ENCODE data around the gene ZNF81. TPM values are rescaled to one million over a fixed set of nuclear protein-coding genes. Genes with fewer than 3 reads are reported as not detected.
"Not testable (repeated sequence)": the region's sequence is repeated elsewhere in the genome, so short reads cannot be mapped to it uniquely, and the experiment has no call there.

Gene ZNF81
- total and polyA plus RNA-seq, 4 donors, result 0.74 to 5.4 (median 2.0) TPM

- Histone ChIP-seq H3K4me1 (ENCODE audit: control insufficient read depth in 4 of 4, insufficient read depth in 4 of 4, low read length in 3 of 4) (no peaks in the 10 kb centered on the region), H3K36me3 (ENCODE audit: control insufficient read depth in 4 of 4, insufficient read depth in 3 of 4, low read depth in 1 of 4, low read length in 3 of 4) (peaks cover 0 to 14% (median 11%) of the 10 kb centered on the region in 4 donors), H3K27ac (ENCODE audit: low read depth in 1 of 2, low read length in 2 of 2) (no peak overlapping the region), H3K27me3 (ENCODE audit: control insufficient read depth in 4 of 4, insufficient read depth in 4 of 4, low read length in 3 of 4) (no peaks in the 10 kb centered on the region), H3K9me3 (ENCODE audit: control insufficient read depth in 4 of 4, low read length in 3 of 4) (peaks cover 6 to 63% (median 37%) of the 10 kb centered on the region in 4 donors), H3K4me3 (ENCODE audit: low read depth in 1 of 3, low read length in 3 of 3) (no peak overlapping the region), H3K9ac (ENCODE audit: low read depth in 1 of 2, low read length in 2 of 2) (no peak overlapping the region)
- 93% methylated on average over 1 of the region's 1 CpG for WGBS
- DNase-seq (ENCODE audit: low spot score), result no peak
- no peak for TF ChIP-seq REST (IDR thresholded peaks at IDR 0.05)
- no peak for TF ChIP-seq NR2F2 (IDR thresholded peaks at IDR 0.05)
- TF ChIP-seq RAD21 (IDR thresholded peaks at IDR 0.05), result no peak
- TF ChIP-seq FOXA2 (IDR thresholded peaks at IDR 0.05), result no peak
- no peak for TF ChIP-seq ATF3 (IDR thresholded peaks at IDR 0.05)
- no peak for TF ChIP-seq FOXA1 (IDR thresholded peaks at IDR 0.05)
- no peak for TF ChIP-seq YY1 (IDR thresholded peaks at IDR 0.05)
- TF ChIP-seq SP1 (IDR thresholded peaks at IDR 0.05), result no peak
These were observed 81.6 kb downstream of the ZNF81 start for GRCh38 chrX:47918274-47918673.

GRCh38 chrX:47927212-47927611, 90.5 kb downstream of the ZNF81 start:
- Histone ChIP-seq H3K9me3 (ENCODE audit: control insufficient read depth in 4 of 4, low read length in 3 of 4) (no peaks in the 10 kb centered on the region), H3K9ac (ENCODE audit: low read depth in 1 of 2, low read length in 2 of 2) (no peak overlapping the region), H3K4me1 (ENCODE audit: control insufficient read depth in 4 of 4, insufficient read depth in 4 of 4, low read length in 3 of 4) (no peaks in the 10 kb centered on the region), H3K27me3 (ENCODE audit: control insufficient read depth in 4 of 4, insufficient read depth in 4 of 4, low read length in 3 of 4) (no peaks in the 10 kb centered on the region), H3K36me3 (ENCODE audit: control insufficient read depth in 4 of 4, insufficient read depth in 3 of 4, low read depth in 1 of 4, low read length in 3 of 4) (no peaks in the 10 kb centered on the region), H3K4me3 (ENCODE audit: low read depth in 1 of 3, low read length in 3 of 3) (no peak overlapping the region), H3K27ac (ENCODE audit: low read depth in 1 of 2, low read length in 2 of 2) (no peak overlapping the region)
- 99% methylated on average over 2 of the region's 2 CpGs for WGBS
- DNase-seq (ENCODE audit: low spot score), result no peak
- TF ChIP-seq RXRA (IDR thresholded peaks at IDR 0.05) (no peak), YY1 (IDR thresholded peaks at IDR 0.05) (no peak), FOXA1 (IDR thresholded peaks at IDR 0.05) (no peak)

GRCh38 chrX:47931970-47932369, 95.3 kb downstream of the ZNF81 start:
- H3K27ac ChIP-seq (ENCODE audit: low read depth in 1 of 2, low read length in 2 of 2); H3K4me1 ChIP-seq (ENCODE audit: control insufficient read depth in 4 of 4, insufficient read depth in 4 of 4, low read length in 3 of 4); H3K4me3 ChIP-seq (ENCODE audit: low read depth in 1 of 3, low read length in 3 of 3); H3K27me3 ChIP-seq (ENCODE audit: control insufficient read depth in 4 of 4, insufficient read depth in 4 of 4, low read length in 3 of 4); DNase-seq (ENCODE audit: low spot score); H3K9ac ChIP-seq (ENCODE audit: low read depth in 1 of 2, low read length in 2 of 2); H3K36me3 ChIP-seq (ENCODE audit: control insufficient read depth in 4 of 4, insufficient read depth in 3 of 4, low read depth in 1 of 4, low read length in 3 of 4); H3K9me3 ChIP-seq (ENCODE audit: control insufficient read depth in 4 of 4, low read length in 3 of 4): not testable (repeated sequence)
- 92% methylated on average over 3 of the region's 3 CpGs for WGBS

- Histone ChIP-seq H3K9ac (ENCODE audit: low read depth in 1 of 2, low read length in 2 of 2) (no peak overlapping the region), H3K4me3 (ENCODE audit: low read depth in 1 of 3, low read length in 3 of 3) (no peak overlapping the region), H3K9me3 (ENCODE audit: control insufficient read depth in 4 of 4, low read length in 3 of 4) (peaks cover 0 to 4% (median under 1%) of the 10 kb centered on the region in 4 donors), H3K4me1 (ENCODE audit: control insufficient read depth in 4 of 4, insufficient read depth in 4 of 4, low read length in 3 of 4) (no peaks in the 10 kb centered on the region), H3K27ac (ENCODE audit: low read depth in 1 of 2, low read length in 2 of 2) (no peak overlapping the region), H3K36me3 (ENCODE audit: control insufficient read depth in 4 of 4, insufficient read depth in 3 of 4, low read depth in 1 of 4, low read length in 3 of 4) (no peaks in the 10 kb centered on the region), H3K27me3 (ENCODE audit: control insufficient read depth in 4 of 4, insufficient read depth in 4 of 4, low read length in 3 of 4) (no peaks in the 10 kb centered on the region)
- WGBS, result 65% methylated on average over 5 of the region's 5 CpGs
- DNase-seq (ENCODE audit: low spot score), result no peak
- TF ChIP-seq HNF4G (IDR thresholded peaks at IDR 0.05) (no peak), JUND (IDR thresholded peaks at IDR 0.05) (no peak), HNF4A (conservative IDR thresholded peaks at IDR 0.05) (no peak), TAF1 (conservative IDR thresholded peaks at IDR 0.05) (no peak), ZBTB33 (IDR thresholded peaks at IDR 0.05) (no peak), RAD21 (IDR thresholded peaks at IDR 0.05) (no peak), MAX (IDR thresholded peaks at IDR 0.05) (no peak), ATF3 (IDR thresholded peaks at IDR 0.05) (no peak), SP1 (IDR thresholded peaks at IDR 0.05) (no peak), FOXA1 (IDR thresholded peaks at IDR 0.05) (no peak), NR2F2 (IDR thresholded peaks at IDR 0.05) (no peak), CTCF (IDR thresholded peaks at IDR 0.05; ENCODE audit: low read depth, low read length, missing input control) (no peak), GABPA (IDR thresholded peaks at IDR 0.05 in 1 of 2, conservative IDR thresholded peaks at IDR 0.05 in 1 of 2) (no peak)
These were observed 97.2 kb downstream of the ZNF81 start for GRCh38 chrX:47933946-47934345.
